ENCODE measurements around the gene TLR5. TPM values are rescaled to one million over a fixed set of nuclear protein-coding genes. Genes with fewer than 3 reads are reported as not detected.

The TLR5 gene
- polyA plus RNA-seq, 3 donors = 35.5 to 58.0 (median 45.7) TPM

- Histone ChIP-seq H3K4me2 (replicated peaks; ENCODE audit: extremely low read depth, low read length, poor library complexity, severe bottlenecking) (no peak overlapping the region), H3K79me2 (ENCODE audit: insufficient read depth, low read length) (no peaks in the 10 kb centered on the region), H2AFZ (ENCODE audit: insufficient read depth, low read depth, low read length, poor library complexity, severe bottlenecking) (no peak overlapping the region), H3K4me1 (ENCODE audit: control insufficient read depth in 1 of 2, insufficient read depth in 2 of 2, low read length in 2 of 2) (no peaks in the 10 kb centered on the region), H4K20me1 (ENCODE audit: insufficient read depth, low read length) (no peaks in the 10 kb centered on the region), H3K9me3 (replicated peaks in 1 of 2; ENCODE audit: control insufficient read depth in 1 of 2, insufficient read depth in 1 of 2, low read length in 2 of 2) (no peaks in the 10 kb centered on the region), H3K36me3 (replicated peaks in 1 of 2; ENCODE audit: control insufficient read depth in 1 of 2, insufficient read depth in 2 of 2, low read length in 2 of 2) (no peaks in the 10 kb centered on the region), H3K27ac (ENCODE audit: low read depth in 1 of 2, low read length in 2 of 2) (no peak overlapping the region), H3K27me3 (ENCODE audit: control insufficient read depth in 2 of 2, insufficient read depth in 2 of 2, low read length in 2 of 2) (no peaks in the 10 kb centered on the region), H3K4me3 (replicated peaks in 1 of 3; ENCODE audit: low read depth in 2 of 3, low read length in 3 of 3) (no peak overlapping the region), H3K9ac (ENCODE audit: insufficient read depth, low read length, poor library complexity, severe bottlenecking) (no peak overlapping the region)
- no peak overlapping the region for H3K4me3 Mint-ChIP-seq
- H3K27me3 Mint-ChIP-seq (ENCODE audit: low read depth in 3 of 3) = peaks cover 3 to 5% (median 4%) of the 10 kb centered on the region in 3 donors
- no peaks in the 10 kb centered on the region for H3K36me3 Mint-ChIP-seq
- H3K27ac Mint-ChIP-seq = no peak overlapping the region
- H3K4me1 Mint-ChIP-seq = no peaks in the 10 kb centered on the region
- peaks cover 0 to 5% (median 0%) of the 10 kb centered on the region in 7 donors for H3K9me3 Mint-ChIP-seq
- intact Hi-C loops (cut with micrococcal nuclease) = no loop called here
- WGBS (ENCODE audit: insufficient coverage) = 100% methylated on average over 2 of the region's 3 CpGs
- TF ChIP-seq CTCF (IDR thresholded peaks at IDR 0.05) = no peak
- no peak for DNase-seq
These were observed 67.2 kb downstream of the TLR5 start for GRCh38 chr1:223075834-223076233.

- Histone ChIP-seq H4K20me1 (ENCODE audit: insufficient read depth, low read length) (no peaks in the 10 kb centered on the region), H3K79me2 (ENCODE audit: insufficient read depth, low read length) (no peaks in the 10 kb centered on the region), H3K4me1 (ENCODE audit: control insufficient read depth in 1 of 2, insufficient read depth in 2 of 2, low read length in 2 of 2) (no peaks in the 10 kb centered on the region), H3K36me3 (replicated peaks in 1 of 2; ENCODE audit: control insufficient read depth in 1 of 2, insufficient read depth in 2 of 2, low read length in 2 of 2) (no peaks in the 10 kb centered on the region), H3K9ac (ENCODE audit: insufficient read depth, low read length, poor library complexity, severe bottlenecking) (no peak overlapping the region), H3K4me3 (replicated peaks in 1 of 3; ENCODE audit: low read depth in 2 of 3, low read length in 3 of 3) (no peak overlapping the region), H3K27me3 (ENCODE audit: control insufficient read depth in 2 of 2, insufficient read depth in 2 of 2, low read length in 2 of 2) (no peaks in the 10 kb centered on the region), H2AFZ (ENCODE audit: insufficient read depth, low read depth, low read length, poor library complexity, severe bottlenecking) (no peak overlapping the region), H3K9me3 (replicated peaks in 1 of 2; ENCODE audit: control insufficient read depth in 1 of 2, insufficient read depth in 1 of 2, low read length in 2 of 2) (no peaks in the 10 kb centered on the region), H3K27ac (ENCODE audit: low read depth in 1 of 2, low read length in 2 of 2) (no peak overlapping the region), H3K4me2 (replicated peaks; ENCODE audit: extremely low read depth, low read length, poor library complexity, severe bottlenecking) (no peak overlapping the region)
- intact Hi-C loops (cut with micrococcal nuclease) = no loop called here
- Mint-ChIP-seq H3K27ac (no peak overlapping the region), H3K36me3 (no peaks in the 10 kb centered on the region), H3K4me1 (no peaks in the 10 kb centered on the region), H3K9me3 (peaks cover 0 to 5% (median 0%) of the 10 kb centered on the region in 7 donors), H3K4me3 (no peak overlapping the region), H3K27me3 (ENCODE audit: low read depth in 3 of 3) (peaks cover 3 to 5% (median 3%) of the 10 kb centered on the region in 3 donors)
- 83% methylated on average over 5 of the region's 10 CpGs for WGBS (ENCODE audit: insufficient coverage)
- no peak for DNase-seq
- no peak for TF ChIP-seq CTCF (IDR thresholded peaks at IDR 0.05)
These were observed 68.4 kb downstream of the TLR5 start for GRCh38 chr1:223074445-223075300.

Measured in CD14-positive monocyte (primary cell).